Smooth muscle cell (in vitro differentiated cells): ENCODE results near the gene EFNA4. TPM values are rescaled to one million over a fixed set of nuclear protein-coding genes. Genes with fewer than 3 reads are reported as not detected.

ENCODE experiments used
- DNase-seq: peaks from one replicate; lab custom pipeline; 2025; ENCODE audit not compliant: unreplicated experiment; lab: John Stamatoyannopoulos, UW
- H2AFZ ChIP-seq: fragments of 200-600 bp; sonication (generic); 2 replicates; pipeline ENCODE4 v1.6.0; 2016; ENCODE audit warnings: antibody characterized with exemption, low read depth, mild to moderate bottlenecking
- H3F3A ChIP-seq: fragments of 200-600 bp; sonication (generic); 2 replicates; pipeline ENCODE4 v1.6.0; 2017; ENCODE audit warnings: antibody characterized with exemption, low read depth
- H3K27ac ChIP-seq: fragments of 200-600 bp; sonication (generic); 2 replicates; pipeline ENCODE4 v1.5.1; 2016; ENCODE audit warnings: low read depth, mild to moderate bottlenecking
- H3K27me3 ChIP-seq: fragments of 200-600 bp; sonication (generic); 2 replicates; pipeline ENCODE4 v1.6.1; 2016; ENCODE audit warnings: low read depth, mild to moderate bottlenecking
- H3K36me3 ChIP-seq: fragments of 200-600 bp; sonication (generic); 2 replicates; pipeline ENCODE4 v1.5.1; 2016; ENCODE audit warnings: low read depth
- H3K4me1 ChIP-seq: fragments of 200-600 bp; sonication (generic); 2 replicates; pipeline ENCODE4 v1.5.1; 2016; ENCODE audit warnings: low read depth
- H3K4me2 ChIP-seq: fragments of 200-600 bp; sonication (generic); 2 replicates; pipeline ENCODE4 v1.6.0; 2016; ENCODE audit warnings: mild to moderate bottlenecking
- H3K4me3 ChIP-seq: fragments of 200-600 bp; sonication (generic); 2 replicates; pipeline ENCODE4 v1.5.1; 2016; ENCODE audit warnings: mild to moderate bottlenecking
- H3K79me2 ChIP-seq: fragments of 200-600 bp; sonication (generic); 2 replicates; pipeline ENCODE4 v1.6.0; 2016; ENCODE audit warnings: low read depth, mild to moderate bottlenecking
- H3K9ac ChIP-seq: fragments of 200-600 bp; sonication (generic); 2 replicates; pipeline ENCODE4 v1.6.0; 2016; ENCODE audit warnings: low read depth
- H3K9me3 ChIP-seq: fragments of 200-600 bp; sonication (generic); replicated peaks from 2 replicates; pipeline ENCODE4 v1.5.1; 2016; ENCODE audit warnings: low read depth
- H4K20me1 ChIP-seq: fragments of 200-600 bp; sonication (generic); 2 replicates; pipeline ENCODE4 v1.6.0; 2016; ENCODE audit warnings: low read depth
- WGBS: methylation state at CpG from one replicate; pipeline ENCODE4 v1.1.7; 2016; ENCODE audit warnings: low lambda C conversion rate; 5-methylcytosine and 5-hydroxymethylcytosine counted together
- polyA plus RNA-seq: library from polyadenylated mRNA; unstranded; fragments of >200 nt; fragmentation: Nextera tagmentation; extraction: Ambion mirVana; gene quantifications from 2 replicates; pipeline ENCODE4 v1.2.1, GENCODE V29; 2016
- total RNA-seq: library from RNA; depleted of rRNA; stranded (reverse); fragments of >200 nt; gene quantifications from 2 replicates; pipeline ENCODE4 v1.2.3, GENCODE V29; 2014
- TF ChIP-seq, protein P1 (sequence below): fragments of 200-600 bp; sonication (generic); IDR thresholded peaks from 2 replicates; pipeline ENCODE4 v1.5.1; 2017; ENCODE audit warnings: borderline replicate concordance, mild to moderate bottlenecking, antibody characterized with exemption; ENCODE audit not compliant: insufficient read depth, poor library complexity, severe bottlenecking

Gene EFNA4
- total and polyA plus RNA-seq, 2 experiments from 2014 or later: 18.1 to 27.6 TPM

DNA sequence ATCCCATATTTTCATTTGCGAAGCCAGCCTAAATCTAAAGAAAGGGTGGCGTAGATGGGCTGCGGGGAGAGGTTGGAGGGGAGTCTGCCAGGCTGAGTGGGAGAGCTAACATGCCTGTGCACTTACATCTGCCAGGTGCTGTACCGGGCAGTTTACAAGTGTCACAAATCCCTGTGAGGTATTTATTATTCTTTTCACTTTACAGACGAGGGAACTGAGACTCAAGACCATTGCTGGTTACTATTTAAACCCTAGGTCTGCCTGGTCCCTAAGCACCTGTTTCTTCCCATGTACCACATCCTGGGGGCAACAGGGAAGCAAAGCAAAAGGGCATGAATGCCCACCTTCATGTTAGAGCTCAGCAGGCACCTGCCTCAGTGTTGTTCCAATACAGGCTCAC, 44.8 kb downstream of the EFNA4 start:
- DNase-seq: no peak
- no peaks in the 10 kb centered on the region for H3K79me2 ChIP-seq
- no peak overlapping the region for H2AFZ ChIP-seq
- WGBS: 81% methylated on average over 5 of the region's 5 CpGs
- H3K9me3 ChIP-seq: no peaks in the 10 kb centered on the region
- TF ChIP-seq, protein P1, sequence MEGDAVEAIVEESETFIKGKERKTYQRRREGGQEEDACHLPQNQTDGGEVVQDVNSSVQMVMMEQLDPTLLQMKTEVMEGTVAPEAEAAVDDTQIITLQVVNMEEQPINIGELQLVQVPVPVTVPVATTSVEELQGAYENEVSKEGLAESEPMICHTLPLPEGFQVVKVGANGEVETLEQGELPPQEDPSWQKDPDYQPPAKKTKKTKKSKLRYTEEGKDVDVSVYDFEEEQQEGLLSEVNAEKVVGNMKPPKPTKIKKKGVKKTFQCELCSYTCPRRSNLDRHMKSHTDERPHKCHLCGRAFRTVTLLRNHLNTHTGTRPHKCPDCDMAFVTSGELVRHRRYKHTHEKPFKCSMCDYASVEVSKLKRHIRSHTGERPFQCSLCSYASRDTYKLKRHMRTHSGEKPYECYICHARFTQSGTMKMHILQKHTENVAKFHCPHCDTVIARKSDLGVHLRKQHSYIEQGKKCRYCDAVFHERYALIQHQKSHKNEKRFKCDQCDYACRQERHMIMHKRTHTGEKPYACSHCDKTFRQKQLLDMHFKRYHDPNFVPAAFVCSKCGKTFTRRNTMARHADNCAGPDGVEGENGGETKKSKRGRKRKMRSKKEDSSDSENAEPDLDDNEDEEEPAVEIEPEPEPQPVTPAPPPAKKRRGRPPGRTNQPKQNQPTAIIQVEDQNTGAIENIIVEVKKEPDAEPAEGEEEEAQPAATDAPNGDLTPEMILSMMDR: no peak
- H3K9ac ChIP-seq: no peak overlapping the region
- no peak overlapping the region for H3K4me3 ChIP-seq
- no peaks in the 10 kb centered on the region for H3K36me3 ChIP-seq
- no peaks in the 10 kb centered on the region for H4K20me1 ChIP-seq
- no peak overlapping the region for H3K4me2 ChIP-seq
- H3K27me3 ChIP-seq: no peaks in the 10 kb centered on the region
- no peaks in the 10 kb centered on the region for H3K4me1 ChIP-seq
- H3F3A ChIP-seq: no peaks in the 10 kb centered on the region
- H3K27ac ChIP-seq: no peak overlapping the region

DNA sequence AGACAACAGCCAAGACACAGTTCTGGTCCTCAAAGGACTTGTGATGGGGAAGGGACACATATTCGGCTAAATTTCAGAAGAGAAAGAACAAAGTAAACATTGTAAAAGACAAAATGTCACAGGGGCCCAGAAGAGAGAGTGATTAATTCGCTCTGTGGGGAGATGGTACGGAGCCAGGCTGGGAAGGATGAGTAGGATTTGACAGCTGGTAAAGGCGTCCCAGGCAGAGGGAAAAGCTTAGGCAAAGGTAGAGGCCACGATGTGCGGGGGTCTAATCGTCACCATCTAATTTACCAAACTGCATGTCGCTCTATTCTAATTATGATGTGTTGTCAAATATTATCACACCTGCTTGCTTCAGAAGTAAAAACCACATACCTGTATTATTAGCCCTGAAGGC, 46.8 kb downstream of the EFNA4 start:
- no peaks in the 10 kb centered on the region for H3K36me3 ChIP-seq
- H3K4me3 ChIP-seq: no peak overlapping the region
- H2AFZ ChIP-seq: no peak overlapping the region
- TF ChIP-seq, protein P1: no peak
- H3K9me3 ChIP-seq: no peaks in the 10 kb centered on the region
- no peaks in the 10 kb centered on the region for H3K27me3 ChIP-seq
- no peaks in the 10 kb centered on the region for H3F3A ChIP-seq
- no peaks in the 10 kb centered on the region for H4K20me1 ChIP-seq
- no peak for DNase-seq
- H3K27ac ChIP-seq: no peak overlapping the region
- H3K4me2 ChIP-seq: no peak overlapping the region
- 79% methylated on average over 8 of the region's 8 CpGs for WGBS
- no peak overlapping the region for H3K9ac ChIP-seq
- no peaks in the 10 kb centered on the region for H3K4me1 ChIP-seq
- no peaks in the 10 kb centered on the region for H3K79me2 ChIP-seq

DNA sequence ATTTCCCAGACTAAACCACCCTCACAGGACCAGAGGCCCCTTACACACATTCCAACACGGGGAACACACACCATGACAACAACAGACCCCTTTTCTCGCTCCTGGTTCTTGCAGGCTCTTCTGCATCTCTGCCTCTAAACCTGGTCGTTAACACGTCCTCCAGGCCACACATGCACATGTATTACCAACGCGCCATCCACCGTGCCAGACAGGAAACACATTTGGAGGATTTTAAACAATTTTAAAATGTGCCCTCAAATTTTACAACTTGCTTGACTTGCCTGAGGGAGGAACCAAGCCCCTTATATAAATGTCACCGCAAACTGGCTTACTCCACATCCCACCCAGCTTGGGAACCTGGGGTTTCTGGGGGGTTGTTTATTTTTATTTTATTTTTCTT, 47.3 kb downstream of the EFNA4 start:
- H3K27me3 ChIP-seq: no peaks in the 10 kb centered on the region
- H3K4me2 ChIP-seq: no peak overlapping the region
- no peaks in the 10 kb centered on the region for H3F3A ChIP-seq
- H4K20me1 ChIP-seq: no peaks in the 10 kb centered on the region
- H3K9me3 ChIP-seq: no peaks in the 10 kb centered on the region
- H3K27ac ChIP-seq: no peak overlapping the region
- no peak overlapping the region for H3K4me3 ChIP-seq
- no peaks in the 10 kb centered on the region for H3K79me2 ChIP-seq
- no peak overlapping the region for H2AFZ ChIP-seq
- no peak overlapping the region for H3K9ac ChIP-seq
- H3K4me1 ChIP-seq: no peaks in the 10 kb centered on the region
- WGBS: 84% methylated on average over 8 of the region's 8 CpGs
- H3K36me3 ChIP-seq: no peaks in the 10 kb centered on the region
- TF ChIP-seq, protein P1: no peak
- DNase-seq: no peak

DNA sequence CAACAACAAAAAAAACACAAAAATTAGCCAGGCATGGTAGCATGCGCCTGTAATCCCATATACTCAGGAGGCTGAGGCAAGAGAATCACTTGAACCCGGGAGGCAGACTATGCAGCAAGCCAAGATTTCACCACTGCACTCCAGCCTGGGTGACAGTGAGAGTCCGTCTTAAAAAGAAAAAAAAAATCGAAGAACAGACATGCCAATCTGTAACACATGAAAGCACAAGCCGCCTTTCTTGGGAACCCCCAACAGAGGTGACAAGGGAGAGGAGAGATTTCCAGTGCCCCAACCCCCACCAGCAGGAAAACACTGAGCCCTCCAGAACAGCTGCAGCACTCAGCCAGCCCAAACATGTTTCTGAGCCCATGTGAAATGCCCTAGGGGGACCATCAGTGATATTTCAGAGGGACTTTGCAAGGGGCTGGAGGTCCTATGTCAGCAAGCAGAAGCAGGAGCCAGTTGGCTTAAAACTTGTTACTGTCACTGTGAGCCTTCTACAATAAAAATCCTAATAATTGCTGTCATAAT, 50.0 kb downstream of the EFNA4 start:
- Histone ChIP-seq H3K27ac (no peak overlapping the region), H3K9me3 (no peaks in the 10 kb centered on the region), H3K79me2 (no peaks in the 10 kb centered on the region), H3K4me1 (no peaks in the 10 kb centered on the region), H3F3A (no peaks in the 10 kb centered on the region), H4K20me1 (no peaks in the 10 kb centered on the region), H3K9ac (no peak overlapping the region), H3K36me3 (no peaks in the 10 kb centered on the region), H3K4me3 (no peak overlapping the region), H3K4me2 (no peak overlapping the region), H2AFZ (no peak overlapping the region), H3K27me3 (no peaks in the 10 kb centered on the region)
- 84% methylated on average over 5 of the region's 5 CpGs for WGBS
- TF ChIP-seq, protein P1: no peak
- no peak for DNase-seq
